Immature natural killer cell (primary cell): ENCODE measurements around the gene FOXJ1. TPM values are rescaled to one million over a fixed set of nuclear protein-coding genes. Genes with fewer than 3 reads are reported as not detected.

Experiments used
- DNase-seq, 3 donors: peaks; one replicate each; pipeline ENCODE4 v3.0.0; 2022; ENCODE audit warnings: mixed read lengths in 1 of 3
- H3K27ac Mint-ChIP-seq, 6 donors: one replicate each; pipeline ENCODE4 v1.8.0; 2020; ENCODE audit warnings: mixed read lengths in 6 of 6, mild to moderate bottlenecking in 5 of 6, inconsistent platforms in 4 of 6, moderate library complexity in 3 of 6
- H3K27me3 Mint-ChIP-seq, 3 donors: one replicate each; pipeline ENCODE4 v1.8.0; 2020 to 2021; ENCODE audit warnings: low read depth in 3 of 3, mild to moderate bottlenecking in 3 of 3, mixed read lengths in 3 of 3, moderate library complexity in 3 of 3, inconsistent platforms in 1 of 3
- H3K36me3 Mint-ChIP-seq, 3 donors: one replicate each; pipeline ENCODE4 v1.8.0; 2020; ENCODE audit warnings: mixed read lengths in 3 of 3, inconsistent platforms in 2 of 3, mild to moderate bottlenecking in 2 of 3
- H3K4me1 Mint-ChIP-seq, 2 donors: one replicate each; pipeline ENCODE4 v1.8.0; 2020; ENCODE audit warnings: inconsistent platforms in 2 of 2, mild to moderate bottlenecking in 2 of 2, mixed read lengths in 2 of 2, moderate library complexity in 1 of 2
- H3K4me3 Mint-ChIP-seq, 5 donors: one replicate each; pipeline ENCODE4 v1.8.0; 2020; ENCODE audit warnings: mild to moderate bottlenecking in 5 of 5, mixed read lengths in 5 of 5, inconsistent platforms in 3 of 5, moderate library complexity in 3 of 5
- H3K9me3 Mint-ChIP-seq, 6 donors: one replicate each; pipeline ENCODE4 v1.8.0; 2020; ENCODE audit warnings: mild to moderate bottlenecking in 6 of 6, mixed read lengths in 6 of 6, inconsistent platforms in 4 of 6, moderate library complexity in 3 of 6
- polyA plus RNA-seq, 3 donors: library from polyadenylated mRNA; unstranded; fragments of 300-500 nt; fragmentation: Illumina TruSeq; gene quantifications; one replicate each; pipeline ENCODE4 v1.2.3, GENCODE V29; 2021

FOXJ1 gene
- polyA plus RNA-seq, 3 donors from 2014 or later = not detected

DNA sequence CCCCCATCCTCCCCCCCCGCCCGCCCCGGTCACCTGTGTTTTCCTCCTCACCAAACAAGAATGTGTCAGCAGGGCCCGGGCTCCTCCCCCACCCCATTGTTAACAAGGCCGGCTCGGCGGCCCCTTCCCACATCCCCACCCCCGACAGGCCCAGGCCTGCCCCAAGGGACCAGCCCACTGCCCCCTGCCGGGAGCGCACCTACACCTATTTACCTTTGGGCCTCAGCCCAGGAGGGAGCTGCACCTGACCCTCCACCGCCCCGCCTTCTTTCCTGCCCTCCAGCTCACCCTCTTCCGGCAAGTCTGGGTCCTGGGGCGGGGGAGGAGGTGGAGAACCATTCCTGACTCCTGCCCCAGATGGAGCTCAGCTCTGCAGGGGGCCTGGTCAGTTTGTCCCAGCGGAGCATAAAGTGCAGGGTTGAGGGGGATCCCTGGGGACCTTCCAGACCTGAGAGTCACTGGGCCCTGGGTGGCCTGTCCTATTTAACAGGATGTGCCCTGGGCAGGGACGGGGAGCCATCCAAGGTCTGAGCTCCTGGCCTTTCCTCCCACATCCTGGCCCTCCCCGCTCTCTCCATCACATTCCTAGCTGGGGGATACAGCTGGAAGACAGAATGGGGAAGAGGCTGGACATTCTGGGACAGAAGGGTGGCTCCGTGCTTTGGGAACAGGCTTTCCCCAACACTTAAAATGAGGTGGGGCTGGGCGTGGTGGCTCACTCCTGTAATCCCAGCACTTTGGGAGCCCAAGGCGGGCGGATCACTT lies 8.3 kb downstream of the FOXJ1 start:
- H3K27ac Mint-ChIP-seq = no peak overlapping the region
- no peaks in the 10 kb centered on the region for H3K27me3 Mint-ChIP-seq
- peaks cover 0 to 5% of the 10 kb centered on the region in 2 donors for H3K4me1 Mint-ChIP-seq
- no peaks in the 10 kb centered on the region for H3K9me3 Mint-ChIP-seq
- no peak overlapping the region for H3K4me3 Mint-ChIP-seq
- DNase-seq = no peak
- H3K36me3 Mint-ChIP-seq = no peaks in the 10 kb centered on the region

DNA sequence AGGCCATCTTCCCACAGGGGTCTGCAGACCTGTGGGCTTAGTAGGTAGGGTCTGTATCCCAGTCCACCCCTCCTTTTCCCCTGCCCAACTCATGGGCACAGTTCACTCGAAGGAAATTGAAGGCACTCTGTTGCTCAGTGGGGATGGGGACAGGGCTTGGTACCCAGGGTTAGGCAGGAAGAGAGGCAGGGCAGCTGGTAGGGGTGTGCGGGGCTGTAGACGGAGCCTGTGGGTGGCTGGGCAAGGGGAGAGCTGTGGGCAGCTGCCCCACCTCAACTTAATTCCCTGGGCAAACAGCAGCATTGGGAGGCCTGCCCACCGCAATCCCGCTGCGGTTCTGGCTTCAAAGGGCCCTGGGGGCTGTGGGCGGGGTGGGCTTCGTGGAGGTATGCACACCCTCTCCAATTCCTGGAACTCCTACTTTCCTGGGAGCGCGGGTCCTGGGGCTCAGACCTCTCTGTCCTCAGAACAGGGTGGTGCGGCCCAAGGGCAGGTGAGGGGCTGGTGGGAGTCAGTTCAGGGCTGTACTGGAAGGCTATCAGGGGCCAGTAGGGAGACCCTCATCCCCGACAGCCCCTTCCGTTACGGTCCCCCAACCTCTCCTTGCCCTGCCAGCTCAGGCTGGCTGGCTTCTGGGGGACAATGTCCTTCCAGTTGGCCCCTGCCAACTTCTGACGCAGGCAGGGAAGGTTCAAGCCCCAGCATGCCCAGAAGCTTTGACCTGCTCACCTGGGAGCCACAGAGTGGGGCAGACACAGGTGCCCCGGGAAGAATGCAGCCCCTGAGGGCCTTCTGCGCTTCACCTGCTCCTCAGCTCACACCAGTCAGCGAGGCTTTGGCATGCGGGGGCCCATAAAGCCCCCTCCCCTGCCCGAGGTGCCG lies 9.1 kb downstream of the FOXJ1 start:
- DNase-seq = no peak
- Mint-ChIP-seq H3K9me3 (no peaks in the 10 kb centered on the region), H3K4me1 (peaks cover 0 to 5% of the 10 kb centered on the region in 2 donors), H3K36me3 (no peaks in the 10 kb centered on the region), H3K27ac (no peak overlapping the region), H3K4me3 (no peak overlapping the region), H3K27me3 (no peaks in the 10 kb centered on the region)

- no peaks in the 10 kb centered on the region for H3K36me3 Mint-ChIP-seq
- DNase-seq = no peak
- no peaks in the 10 kb centered on the region for H3K27me3 Mint-ChIP-seq
- H3K27ac Mint-ChIP-seq = no peak overlapping the region
- no peak overlapping the region for H3K4me3 Mint-ChIP-seq
- H3K4me1 Mint-ChIP-seq = peaks cover 0 to 5% of the 10 kb centered on the region in 2 donors
- H3K9me3 Mint-ChIP-seq = no peaks in the 10 kb centered on the region
Measured at GRCh38 chr17:76131051-76131691, 9.9 kb downstream of the FOXJ1 start.

GRCh38 chr17:76130473-76130872 lies 10.6 kb downstream of the FOXJ1 start:
- Mint-ChIP-seq H3K27me3 (no peaks in the 10 kb centered on the region), H3K9me3 (no peaks in the 10 kb centered on the region), H3K36me3 (no peaks in the 10 kb centered on the region), H3K4me3 (no peak overlapping the region), H3K27ac (no peak overlapping the region), H3K4me1 (peaks cover 0 to 5% of the 10 kb centered on the region in 2 donors)
- DNase-seq = no peak

DNA sequence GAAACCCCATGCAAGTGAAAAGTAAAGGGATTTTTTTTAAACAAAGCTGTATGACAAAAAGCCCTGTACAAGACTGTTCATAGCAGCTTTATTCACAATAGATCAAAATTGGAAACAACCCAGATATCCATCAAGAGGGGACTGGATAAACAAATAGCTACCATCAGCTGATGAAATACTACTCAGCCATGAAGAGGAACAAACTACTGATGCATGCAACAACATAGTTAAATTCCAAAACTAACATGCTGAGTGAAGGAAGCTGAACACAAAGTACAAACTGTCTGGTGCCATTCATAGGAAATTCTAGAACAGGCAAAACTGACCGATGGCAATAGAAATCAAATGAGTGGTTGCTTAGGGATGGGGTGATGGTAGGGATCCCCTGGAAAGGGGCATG lies 15.1 kb downstream of the FOXJ1 start:
- Mint-ChIP-seq H3K27ac (peak overlapping the region in 1 of 6 donors; percentile 11), H3K36me3 (no peaks in the 10 kb centered on the region), H3K4me3 (no peak overlapping the region), H3K4me1 (peaks cover 0 to 5% of the 10 kb centered on the region in 2 donors), H3K9me3 (no peaks in the 10 kb centered on the region), H3K27me3 (no peaks in the 10 kb centered on the region)
- DNase-seq = no peak

DNA sequence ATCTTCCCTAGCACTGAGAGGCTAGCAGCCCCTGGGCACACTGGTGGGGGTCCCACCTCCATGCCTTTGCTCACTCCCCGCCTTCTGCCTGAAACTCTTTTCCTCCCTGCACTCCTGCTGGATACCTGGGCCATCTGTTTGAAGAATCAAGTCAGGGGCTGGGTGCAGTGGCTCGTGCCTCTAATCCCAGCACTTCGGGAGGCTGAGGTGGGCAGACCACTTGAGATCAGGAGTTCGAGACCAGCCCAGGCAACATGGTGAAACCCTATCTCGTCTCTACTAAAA lies 15.7 kb downstream of the FOXJ1 start:
- no peak overlapping the region for H3K27ac Mint-ChIP-seq
- H3K4me1 Mint-ChIP-seq = peaks cover 0 to 5% of the 10 kb centered on the region in 2 donors
- DNase-seq = no peak
- H3K9me3 Mint-ChIP-seq = no peaks in the 10 kb centered on the region
- H3K4me3 Mint-ChIP-seq = no peak overlapping the region
- H3K27me3 Mint-ChIP-seq = no peaks in the 10 kb centered on the region
- H3K36me3 Mint-ChIP-seq = no peaks in the 10 kb centered on the region

GRCh38 chr17:76124582-76125390 lies 16.3 kb downstream of the FOXJ1 start:
- Mint-ChIP-seq H3K27ac (no peak overlapping the region), H3K4me1 (peaks cover 0 to 5% of the 10 kb centered on the region in 2 donors), H3K4me3 (no peak overlapping the region), H3K36me3 (no peaks in the 10 kb centered on the region), H3K27me3 (peaks cover 0 to 2% (median 0%) of the 10 kb centered on the region in 3 donors), H3K9me3 (no peaks in the 10 kb centered on the region)
- DNase-seq = no peak

GRCh38 chr17:76123749-76124581 lies 17.1 kb downstream of the FOXJ1 start:
- H3K27ac Mint-ChIP-seq = peak overlapping the region in 1 of 6 donors; percentile 22
- no peaks in the 10 kb centered on the region for H3K36me3 Mint-ChIP-seq
- DNase-seq = no peak
- H3K27me3 Mint-ChIP-seq = peaks cover 0 to 3% (median 0%) of the 10 kb centered on the region in 3 donors
- H3K4me3 Mint-ChIP-seq = no peak overlapping the region
- no peaks in the 10 kb centered on the region for H3K9me3 Mint-ChIP-seq
- H3K4me1 Mint-ChIP-seq = peaks cover 0 to 5% of the 10 kb centered on the region in 2 donors

- Mint-ChIP-seq H3K4me3 (peak overlapping the region in 4 of 5 donors; percentile 18 to 71 (median 56)), H3K27me3 (peaks cover 0 to 3% (median 0%) of the 10 kb centered on the region in 3 donors), H3K27ac (peak overlapping the region in 2 of 6 donors; percentile 22 to 68), H3K4me1 (peaks cover 0 to 5% of the 10 kb centered on the region in 2 donors), H3K9me3 (no peaks in the 10 kb centered on the region), H3K36me3 (no peaks in the 10 kb centered on the region)
- DNase-seq = no peak
Measured at GRCh38 chr17:76123191-76123499, 17.9 kb downstream of the FOXJ1 start.

GRCh38 chr17:76122431-76123190 lies 18.4 kb downstream of the FOXJ1 start:
- H3K27me3 Mint-ChIP-seq = peaks cover 0 to 3% (median 0%) of the 10 kb centered on the region in 3 donors
- no peak for DNase-seq
- no peaks in the 10 kb centered on the region for H3K9me3 Mint-ChIP-seq
- H3K4me3 Mint-ChIP-seq = peak overlapping the region; percentile 27 to 71 (median 48)
- H3K36me3 Mint-ChIP-seq = no peaks in the 10 kb centered on the region
- no peak overlapping the region for H3K27ac Mint-ChIP-seq
- peaks cover 0 to 5% of the 10 kb centered on the region in 2 donors for H3K4me1 Mint-ChIP-seq

- H3K36me3 Mint-ChIP-seq = no peaks in the 10 kb centered on the region
Measured at GRCh38 chr17:76121932-76122430, 19.1 kb downstream of the FOXJ1 start.

DNA sequence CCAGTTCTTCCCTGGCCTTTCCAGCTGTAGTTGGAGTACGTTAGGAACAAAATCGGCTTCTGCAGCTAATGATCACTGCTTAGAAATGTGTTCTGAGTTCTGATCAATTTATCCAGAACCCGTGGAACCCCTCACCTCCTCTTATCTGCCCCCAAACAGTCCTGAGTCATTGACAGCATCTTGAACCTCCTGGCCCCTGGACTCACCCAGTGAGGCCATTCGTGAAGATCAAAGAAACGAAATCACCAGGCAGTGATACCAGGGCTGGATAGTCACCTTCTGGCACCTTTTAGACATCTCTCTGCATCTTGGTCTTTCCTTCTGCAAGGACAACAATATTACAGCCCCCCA lies 20.4 kb downstream of the FOXJ1 start:
- no peak for DNase-seq
- no peaks in the 10 kb centered on the region for H3K36me3 Mint-ChIP-seq
- H3K4me1 Mint-ChIP-seq = peaks cover 0 to 5% of the 10 kb centered on the region in 2 donors
- H3K27me3 Mint-ChIP-seq = peaks cover 0 to 3% (median 1%) of the 10 kb centered on the region in 3 donors
- no peak overlapping the region for H3K27ac Mint-ChIP-seq
- peak overlapping the region in 4 of 5 donors; percentile 19 to 63 (median 26) for H3K4me3 Mint-ChIP-seq
- H3K9me3 Mint-ChIP-seq = no peaks in the 10 kb centered on the region

More at GRCh38 chr17:76121932-76122430, 19.1 kb downstream of the FOXJ1 start:
- H3K4me3 Mint-ChIP-seq = peak overlapping the region; percentile 32 to 63 (median 36)
- peak in 1 of 3 donors; percentile 17 for DNase-seq
- H3K27ac Mint-ChIP-seq = no peak overlapping the region
- H3K27me3 Mint-ChIP-seq = peaks cover 0 to 3% (median 0%) of the 10 kb centered on the region in 3 donors
- peaks cover 0 to 5% of the 10 kb centered on the region in 2 donors for H3K4me1 Mint-ChIP-seq
- H3K9me3 Mint-ChIP-seq = no peaks in the 10 kb centered on the region
